Measurements from ENCODE around the gene RTEL1. TPM values are rescaled to one million over a fixed set of nuclear protein-coding genes. Genes with fewer than 3 reads are reported as not detected.
A peak's percentile ranks its signal among the peaks of the same experiment; 100 is the strongest.

RTEL1 gene
- total RNA-seq, 1 experiment from 2014 or later = 43.0 TPM

DNA sequence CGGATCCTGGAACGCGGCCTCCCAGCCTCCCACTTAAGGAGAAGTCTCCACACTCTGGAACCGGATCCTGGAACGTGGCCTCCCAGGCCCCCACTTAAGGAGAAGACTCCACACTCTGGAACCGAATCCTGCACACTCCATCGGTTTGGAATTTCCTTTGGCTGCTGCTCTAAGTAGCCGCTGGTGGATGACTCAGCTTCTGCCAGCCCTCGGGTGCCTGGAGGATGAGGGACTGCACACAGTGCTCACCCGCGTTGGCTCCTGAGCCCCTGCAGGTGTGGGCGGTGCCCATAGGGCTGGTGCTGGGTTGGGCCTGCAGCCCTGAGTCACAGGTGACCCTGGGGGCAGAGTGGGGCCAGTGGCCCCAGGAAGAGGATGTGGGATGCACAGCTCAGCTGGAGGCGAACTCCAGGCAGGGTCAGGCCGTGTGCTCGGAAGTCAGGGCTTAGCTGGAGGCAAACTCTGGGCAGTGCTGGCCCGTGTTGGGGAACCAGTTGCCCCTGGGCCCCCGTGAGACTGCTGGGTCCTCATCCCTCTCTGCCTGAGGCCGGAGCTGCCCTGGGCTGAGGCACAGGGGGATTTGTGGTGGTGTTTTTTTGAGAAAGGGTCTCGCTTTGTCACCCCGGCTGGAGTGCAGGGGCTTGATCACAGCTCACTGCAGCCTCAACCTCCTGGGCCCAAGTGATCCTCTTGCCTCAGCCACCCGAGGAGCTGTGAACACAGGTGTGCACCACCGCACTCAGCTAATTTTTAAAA is 24.4 kb downstream of the RTEL1 start:
- POLR2A ChIA-PET (ENCODE audit: unreplicated experiment) = interaction anchor here (0.5 to 1.2 kb wide), 4 partner anchors 13 to 183 kb away, joined by 3 to 6 read pairs (median 4); partner anchors contain the start of gene TPD52L2

DNA sequence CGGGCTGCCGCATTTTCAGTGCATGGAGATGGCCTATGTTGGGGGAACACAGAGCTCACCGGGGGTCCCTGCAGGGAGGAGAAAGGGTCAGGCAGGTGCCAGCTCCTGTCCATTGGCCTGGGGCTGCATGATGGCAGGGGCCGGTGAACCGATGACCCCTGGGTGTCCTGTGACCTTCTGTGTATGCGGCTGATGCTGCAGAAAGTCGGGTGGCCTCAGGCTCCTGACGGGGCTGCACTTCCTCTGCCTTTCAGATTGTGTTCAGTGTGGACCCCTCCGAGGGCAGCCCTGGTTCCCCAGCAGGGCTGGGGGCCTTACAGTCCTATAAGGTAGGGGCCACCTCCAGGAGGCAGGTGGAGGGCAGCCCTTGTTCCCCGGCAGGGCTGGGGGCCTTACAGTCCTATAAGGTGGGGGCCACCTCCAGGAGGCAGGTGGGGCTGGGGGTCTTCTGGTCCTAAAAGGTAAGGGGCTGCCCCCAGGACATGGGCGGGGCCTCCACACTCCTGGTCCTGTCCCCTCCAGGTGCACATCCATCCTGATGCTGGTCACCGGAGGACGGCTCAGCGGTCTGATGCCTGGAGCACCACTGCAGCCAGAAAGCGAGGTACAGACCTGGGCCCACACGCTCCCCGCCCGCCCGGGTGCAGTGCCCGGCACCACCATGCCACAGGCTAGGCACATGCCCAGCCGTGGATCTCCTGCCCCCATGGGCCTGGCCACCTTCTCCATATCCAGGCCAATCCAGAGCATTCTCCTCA is 27.3 kb downstream of the RTEL1 start:
- no peaks in the 10 kb centered on the region for H3K9me3 ChIP-seq (ENCODE audit: low read length)
- no peak overlapping the region for H3K4me3 ChIP-seq (ENCODE audit: low read length)
- H3K27ac ChIP-seq (ENCODE audit: low read length) = no peak overlapping the region
- H4K20me1 ChIP-seq (ENCODE audit: low read length) = no peaks in the 10 kb centered on the region
- peaks cover 34% of the 10 kb centered on the region for H3K4me1 ChIP-seq (ENCODE audit: insufficient read depth, low read length)
- intact Hi-C loops (cut with micrococcal nuclease) = no loop called here
- H3K4me2 ChIP-seq (ENCODE audit: low read length) = no peak overlapping the region
- TF ChIP-seq EZH2phosphoT487 (IDR thresholded peaks at IDR 0.05; ENCODE audit: borderline replicate concordance, low read length) (no peak), EZH2 (IDR thresholded peaks at IDR 0.05; ENCODE audit: low read length, unreplicated experiment) (no peak)
- TF ChIP-seq, protein P1, sequence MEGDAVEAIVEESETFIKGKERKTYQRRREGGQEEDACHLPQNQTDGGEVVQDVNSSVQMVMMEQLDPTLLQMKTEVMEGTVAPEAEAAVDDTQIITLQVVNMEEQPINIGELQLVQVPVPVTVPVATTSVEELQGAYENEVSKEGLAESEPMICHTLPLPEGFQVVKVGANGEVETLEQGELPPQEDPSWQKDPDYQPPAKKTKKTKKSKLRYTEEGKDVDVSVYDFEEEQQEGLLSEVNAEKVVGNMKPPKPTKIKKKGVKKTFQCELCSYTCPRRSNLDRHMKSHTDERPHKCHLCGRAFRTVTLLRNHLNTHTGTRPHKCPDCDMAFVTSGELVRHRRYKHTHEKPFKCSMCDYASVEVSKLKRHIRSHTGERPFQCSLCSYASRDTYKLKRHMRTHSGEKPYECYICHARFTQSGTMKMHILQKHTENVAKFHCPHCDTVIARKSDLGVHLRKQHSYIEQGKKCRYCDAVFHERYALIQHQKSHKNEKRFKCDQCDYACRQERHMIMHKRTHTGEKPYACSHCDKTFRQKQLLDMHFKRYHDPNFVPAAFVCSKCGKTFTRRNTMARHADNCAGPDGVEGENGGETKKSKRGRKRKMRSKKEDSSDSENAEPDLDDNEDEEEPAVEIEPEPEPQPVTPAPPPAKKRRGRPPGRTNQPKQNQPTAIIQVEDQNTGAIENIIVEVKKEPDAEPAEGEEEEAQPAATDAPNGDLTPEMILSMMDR (conservative IDR thresholded peaks at IDR 0.05; ENCODE audit: low read depth, low read length) = no peak
- DNase-seq (no peak), ATAC-seq (no peak)
- peaks cover 7% of the 10 kb centered on the region for H3K79me2 ChIP-seq (ENCODE audit: low read length)
- peaks cover 7% of the 10 kb centered on the region; the same call in 1 of the 2 replicates for H3K36me3 ChIP-seq (ENCODE audit: low read depth, low read length)
- no peak overlapping the region for H2AFZ ChIP-seq (ENCODE audit: low read length)
- H3F3A ChIP-seq (ENCODE audit: low read length, unreplicated experiment) = no peaks in the 10 kb centered on the region
- ChIA-PET POLR2A (ENCODE audit: unreplicated experiment) (no interaction called here), CTCF (no interaction called here)
- H3K9ac ChIP-seq (ENCODE audit: low read length) = no peak overlapping the region
- H3K9me2 ChIP-seq (replicated peaks; ENCODE audit: low read length) = no peaks in the 10 kb centered on the region
- BruUV-seq (replicated peaks) = no TSS peak
- no peaks in the 10 kb centered on the region for H3K27me3 ChIP-seq (ENCODE audit: low read length)

More for the DNA sequence above, 24.4 kb downstream of the RTEL1 start:
- H4K20me1 ChIP-seq (ENCODE audit: low read length) = no peaks in the 10 kb centered on the region
- H3K9me3 ChIP-seq (ENCODE audit: low read length) = no peaks in the 10 kb centered on the region
- H3K9me2 ChIP-seq (replicated peaks; ENCODE audit: low read length) = no peaks in the 10 kb centered on the region
- intact Hi-C loops (cut with micrococcal nuclease) = loop anchor here (2.0 kb wide), 2 partner anchors 24 to 146 kb away; partner anchors contain the start of genes PTK6 and RTEL1
- BruUV-seq (replicated peaks) = TSS peak; percentile 29
- CTCF ChIA-PET = interaction anchor here (1.7 kb wide), 1 partner anchor 41 kb away, joined by 9 read pairs; no protein-coding TSS in a partner anchor
- peak; percentile 93 for ATAC-seq
- peak overlapping the region; percentile 44 for H3K9ac ChIP-seq (ENCODE audit: low read length)
- H3K36me3 ChIP-seq (ENCODE audit: low read depth, low read length) = peaks cover 7% of the 10 kb centered on the region; the same call in 1 of the 2 replicates
- H3K27ac ChIP-seq (ENCODE audit: low read length) = peak overlapping the region; percentile 84
- peaks cover 34% of the 10 kb centered on the region for H3K4me1 ChIP-seq (ENCODE audit: insufficient read depth, low read length)
- H3F3A ChIP-seq (ENCODE audit: low read length, unreplicated experiment) = no peaks in the 10 kb centered on the region
- H3K27me3 ChIP-seq (ENCODE audit: low read length) = no peaks in the 10 kb centered on the region
- no peak overlapping the region for H2AFZ ChIP-seq (ENCODE audit: low read length)
- DNase-seq = peak; percentile 100
- H3K79me2 ChIP-seq (ENCODE audit: low read length) = peaks cover 7% of the 10 kb centered on the region
- no peak overlapping the region for H3K4me3 ChIP-seq (ENCODE audit: low read length)
- no peak for TF ChIP-seq EZH2 (IDR thresholded peaks at IDR 0.05; ENCODE audit: low read length, unreplicated experiment)
- TF ChIP-seq EZH2phosphoT487 (IDR thresholded peaks at IDR 0.05; ENCODE audit: borderline replicate concordance, low read length) = peak; percentile 97
- peak overlapping the region; percentile 45 for H3K4me2 ChIP-seq (ENCODE audit: low read length)

DNA sequence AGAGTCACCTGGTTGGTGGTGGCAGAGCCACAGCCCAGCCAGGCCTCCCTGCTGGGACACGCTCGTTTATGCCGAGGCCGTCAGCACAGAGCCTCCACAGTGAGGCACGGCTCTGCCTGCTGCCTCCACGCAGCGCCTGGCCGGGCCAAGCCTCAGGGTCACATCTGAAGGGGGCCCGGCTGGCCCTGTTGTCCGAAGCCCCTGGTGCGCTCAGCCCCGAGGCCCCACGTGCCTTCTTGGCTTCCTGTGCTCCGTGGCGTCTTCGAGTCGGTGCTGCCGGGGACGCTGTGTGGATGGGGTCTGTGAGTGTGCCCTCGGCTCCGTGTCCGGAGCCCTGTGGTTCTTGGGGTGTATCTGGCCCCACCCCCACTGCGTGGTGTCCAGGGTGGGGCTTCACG is 28.0 kb downstream of the RTEL1 start:
- TF ChIP-seq, protein P1 (conservative IDR thresholded peaks at IDR 0.05; ENCODE audit: low read depth, low read length) = no peak
- no peak for TF ChIP-seq EZH2phosphoT487 (IDR thresholded peaks at IDR 0.05; ENCODE audit: borderline replicate concordance, low read length)
- no peak for TF ChIP-seq EZH2 (IDR thresholded peaks at IDR 0.05; ENCODE audit: low read length, unreplicated experiment)
- Histone ChIP-seq H3K9ac (ENCODE audit: low read length) (no peak overlapping the region), H3K4me1 (ENCODE audit: insufficient read depth, low read length) (peaks cover 34% of the 10 kb centered on the region), H3K27me3 (ENCODE audit: low read length) (no peaks in the 10 kb centered on the region), H3K4me2 (ENCODE audit: low read length) (no peak overlapping the region), H2AFZ (ENCODE audit: low read length) (no peak overlapping the region), H3F3A (ENCODE audit: low read length, unreplicated experiment) (no peaks in the 10 kb centered on the region), H4K20me1 (ENCODE audit: low read length) (no peaks in the 10 kb centered on the region), H3K27ac (ENCODE audit: low read length) (peak overlapping the region; percentile 26), H3K9me2 (replicated peaks; ENCODE audit: low read length) (no peaks in the 10 kb centered on the region), H3K36me3 (ENCODE audit: low read depth, low read length) (peaks cover 7% of the 10 kb centered on the region), H3K9me3 (ENCODE audit: low read length) (no peaks in the 10 kb centered on the region), H3K4me3 (ENCODE audit: low read length) (no peak overlapping the region), H3K79me2 (ENCODE audit: low read length) (peaks cover 7% of the 10 kb centered on the region)
- BruUV-seq (replicated peaks) = no TSS peak
- POLR2A ChIA-PET (ENCODE audit: unreplicated experiment) = interaction anchor here (0.6 kb wide), 1 partner anchor 72 kb away, joined by 5 read pairs; no protein-coding TSS in a partner anchor
- ATAC-seq (no peak), DNase-seq (no peak)
- intact Hi-C loops (cut with micrococcal nuclease) = no loop called here
- CTCF ChIA-PET = no interaction called here
